ENCODE results near the gene GH1.

DNA sequence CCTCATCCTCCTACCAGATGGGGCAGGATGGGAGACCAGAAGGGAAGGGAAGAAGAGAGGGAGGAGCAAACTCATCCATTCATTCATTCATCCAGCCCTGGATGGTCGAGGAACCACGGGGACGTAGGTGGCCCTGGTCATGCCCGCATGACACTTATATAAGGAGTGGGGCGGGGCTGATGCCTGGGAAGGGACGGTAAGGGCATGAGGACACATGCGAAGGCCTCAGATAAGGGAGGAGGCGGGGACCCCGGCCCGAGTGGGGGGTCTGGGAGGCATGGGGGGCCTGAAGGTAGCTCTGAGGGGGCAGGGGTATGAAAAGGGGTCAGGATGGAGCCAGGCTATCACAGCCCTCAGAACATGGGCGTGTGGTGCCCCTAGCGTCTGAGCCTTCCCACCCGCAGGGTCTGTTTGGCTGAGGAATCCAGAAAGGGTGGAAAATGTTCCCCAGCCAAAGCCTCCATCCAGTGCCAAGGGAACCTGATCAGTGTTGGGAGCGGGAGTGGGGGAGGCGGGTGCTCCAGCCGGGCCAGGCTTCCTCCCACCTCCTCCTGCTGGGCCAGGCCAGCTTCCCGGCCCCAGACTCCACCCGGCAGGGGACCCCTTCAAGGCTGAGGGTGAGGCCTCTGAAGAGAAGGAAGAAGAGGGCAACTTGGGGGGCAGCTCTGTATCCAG is 31.1 kb upstream of the GH1 start:
- TF ChIP-seq CTCF (IDR thresholded peaks at IDR 0.05; ENCODE audit: borderline replicate concordance, extremely low read depth, low read length, poor library complexity, severe bottlenecking) (no peak), EZH2 (IDR thresholded peaks at IDR 0.05; ENCODE audit: borderline replicate concordance, low read depth, low read length, severe bottlenecking) (no peak)
